Liver (tissue), 9 donors: ENCODE measurements around the gene MED17. TPM values are rescaled to one million over a fixed set of nuclear protein-coding genes. Genes with fewer than 3 reads are reported as not detected.

Experiments used
- DNase-seq: peaks from one replicate; pipeline ENCODE4 v3.0.0-alpha.2; 2017; ENCODE audit warnings: low spot score
- H3K27ac ChIP-seq, 2 donors: one replicate each; pipeline ENCODE4 v1.7.0; 2013; ENCODE audit warnings: inconsistent platforms in 2 of 2, low read length in 2 of 2, control low read depth in 1 of 2, low read depth in 1 of 2, mild to moderate bottlenecking in 1 of 2
- H3K27me3 ChIP-seq, 4 donors: one replicate each; pipeline versions ENCODE4 v1.6.1 to v1.7.0; 2013; ENCODE audit warnings: low read length in 3 of 4, inconsistent platforms in 1 of 4, mild to moderate bottlenecking in 1 of 4, moderate library complexity in 1 of 4; ENCODE audit not compliant: control insufficient read depth in 4 of 4, insufficient read depth in 4 of 4
- H3K36me3 ChIP-seq, 4 donors: one replicate each; pipeline versions ENCODE4 v1.6.1 to v1.7.0; 2013; ENCODE audit warnings: low read length in 3 of 4, mild to moderate bottlenecking in 3 of 4, low read depth in 1 of 4, moderate library complexity in 1 of 4; ENCODE audit not compliant: control insufficient read depth in 4 of 4, insufficient read depth in 3 of 4
- H3K4me1 ChIP-seq, 4 donors: one replicate each; pipeline versions ENCODE4 v1.6.1 to v1.7.0; 2013; ENCODE audit warnings: low read length in 3 of 4, mild to moderate bottlenecking in 3 of 4, moderate library complexity in 1 of 4; ENCODE audit not compliant: control insufficient read depth in 4 of 4, insufficient read depth in 4 of 4
- H3K4me3 ChIP-seq, 3 donors: one replicate each; pipeline versions ENCODE4 v1.6.1 to v1.7.0; 2013; ENCODE audit warnings: low read length in 3 of 3, control low read depth in 1 of 3, low read depth in 1 of 3, mild to moderate bottlenecking in 1 of 3
- H3K9ac ChIP-seq, 2 donors: one replicate each; pipeline ENCODE4 v1.7.0; 2013; ENCODE audit warnings: low read length in 2 of 2, mild to moderate bottlenecking in 2 of 2, moderate library complexity in 2 of 2, control low read depth in 1 of 2, low read depth in 1 of 2
- H3K9me3 ChIP-seq, 4 donors: one replicate each; pipeline versions ENCODE4 v1.6.1 to v1.7.0; 2013; ENCODE audit warnings: low read length in 3 of 4; ENCODE audit not compliant: control insufficient read depth in 4 of 4
- ATF3 ChIP-seq: IDR thresholded peaks from 2 replicates; pipeline ENCODE4 v1.6.1; 2016; ENCODE audit warnings: antibody characterized with exemption
- CTCF ChIP-seq: fragments of 150-350 bp; IDR thresholded peaks from 2 replicates; pipeline ENCODE4 v1.5.1; 2017; ENCODE audit warnings: improper control_type of control experiment, low read depth, low read length; ENCODE audit not compliant: missing input control
- EGR1 ChIP-seq, 2 donors: IDR thresholded peaks; 2 replicates each; pipeline ENCODE4 v1.6.1; 2016 to 2018; ENCODE audit warnings: antibody characterized with exemption in 2 of 2, low read depth in 2 of 2
- FOXA1 ChIP-seq: IDR thresholded peaks from 2 replicates; pipeline ENCODE4 v1.6.1; 2016; ENCODE audit warnings: antibody characterized with exemption
- FOXA2 ChIP-seq: IDR thresholded peaks from 2 replicates; pipeline ENCODE4 v1.6.1; 2016; ENCODE audit warnings: antibody characterized with exemption
- GABPA ChIP-seq, 2 donors: IDR thresholded peaks in 1 of 2; conservative IDR thresholded peaks in 1 of 2; 2 replicates each; pipeline ENCODE4 v1.6.1; 2016; ENCODE audit warnings: antibody characterized with exemption in 2 of 2, mild to moderate bottlenecking in 1 of 2, moderate library complexity in 1 of 2
- HNF4A ChIP-seq, 2 donors: conservative IDR thresholded peaks; 2 replicates each; pipeline ENCODE4 v1.6.1; 2016; ENCODE audit warnings: antibody characterized with exemption in 2 of 2, mild to moderate bottlenecking in 2 of 2
- HNF4G ChIP-seq: IDR thresholded peaks from 2 replicates; pipeline ENCODE4 v1.6.1; 2016; ENCODE audit warnings: antibody characterized with exemption
- JUND ChIP-seq, 2 donors: IDR thresholded peaks; 2 replicates each; pipeline ENCODE4 v1.6.1; 2016; ENCODE audit warnings: antibody characterized with exemption in 2 of 2
- MAX ChIP-seq: IDR thresholded peaks from 2 replicates; pipeline ENCODE4 v1.6.1; 2016; ENCODE audit warnings: antibody characterized with exemption
- NR2F2 ChIP-seq: IDR thresholded peaks from 2 replicates; pipeline ENCODE4 v1.6.1; 2016; ENCODE audit warnings: antibody characterized with exemption
- RAD21 ChIP-seq, 2 donors: IDR thresholded peaks; 2 replicates each; pipeline ENCODE4 v1.6.1; 2016; ENCODE audit warnings: antibody characterized with exemption in 2 of 2, mild to moderate bottlenecking in 2 of 2
- REST ChIP-seq: IDR thresholded peaks from 2 replicates; pipeline ENCODE4 v1.6.1; 2016; ENCODE audit warnings: antibody characterized with exemption, mild to moderate bottlenecking
- RXRA ChIP-seq, 2 donors: IDR thresholded peaks; 2 replicates each; pipeline ENCODE4 v1.6.1; 2017 to 2018; ENCODE audit warnings: antibody characterized with exemption in 2 of 2, mild to moderate bottlenecking in 1 of 2
- SP1 ChIP-seq: IDR thresholded peaks from 2 replicates; pipeline ENCODE4 v1.6.1; 2018; ENCODE audit warnings: antibody characterized with exemption, mild to moderate bottlenecking
- TAF1 ChIP-seq: conservative IDR thresholded peaks from 2 replicates; pipeline ENCODE4 v1.6.1; 2016; ENCODE audit warnings: antibody characterized with exemption, mild to moderate bottlenecking
- YY1 ChIP-seq: IDR thresholded peaks from 2 replicates; pipeline ENCODE4 v1.6.1; 2016; ENCODE audit warnings: antibody characterized with exemption, mild to moderate bottlenecking
- ZBTB33 ChIP-seq: IDR thresholded peaks from 2 replicates; pipeline ENCODE4 v1.6.1; 2016; ENCODE audit warnings: antibody characterized with exemption
- WGBS: extraction: QIAGEN DNeasy Blood & Tissue Kit; methylation state at CpG from one replicate; pipeline ENCODE4 v1.1.7; 2013; 5-methylcytosine and 5-hydroxymethylcytosine counted together
- polyA plus RNA-seq, 2 donors: library from polyadenylated mRNA; stranded (reverse) in 1 of 2; unstranded in 1 of 2; fragments of 200-250 nt in 1 of 2; fragments of >200 nt in 1 of 2; fragmentation: Nextera tagmentation in 1 of 2; extraction: Ambion mirVana in 1 of 2; gene quantifications; one replicate each; pipeline versions ENCODE4 v1.2.1 to v1.2.3, GENCODE V29; 2013 to 2015
- total RNA-seq, 2 donors: library from RNA; depleted of rRNA; stranded (reverse); fragments of >200 nt; gene quantifications; one replicate each; pipeline ENCODE4 v1.2.3, GENCODE V29; 2014
- donor health status: healthy.
- donor health status: healthy.
- donor health status: healthy.
- donor health status: healthy.
- donor health status: healthy.

The MED17 gene
- total and polyA plus RNA-seq, 4 donors = 2.8 to 12.7 (median 7.5) TPM

- peak within 1 kb of the TSS; percentile 79 to 97 (median 83) for H3K4me3 ChIP-seq
- no peaks in the 10 kb centered on the region for H3K9me3 ChIP-seq
- TF ChIP-seq RXRA (IDR thresholded peaks at IDR 0.05) (peak in 1 of 2 donors; percentile 2), ATF3 (no peak), CTCF (no peak), FOXA1 (no peak), GABPA (IDR thresholded peaks at IDR 0.05 in 1 of 2, conservative IDR thresholded peaks at IDR 0.05 in 1 of 2) (peak; percentile 35 to 87), NR2F2 (peak; percentile 33), JUND (IDR thresholded peaks at IDR 0.05) (no peak), HNF4A (conservative IDR thresholded peaks at IDR 0.05) (no peak), EGR1 (IDR thresholded peaks at IDR 0.05; ENCODE audit: low read depth in 2 of 2) (peak; percentile 64 to 83), SP1 (peak; percentile 60), TAF1 (peak; percentile 99), RAD21 (IDR thresholded peaks at IDR 0.05) (peak; percentile 20 to 21), MAX (no peak), REST (peak; percentile 96), HNF4G (no peak), YY1 (peak; percentile 99), FOXA2 (no peak), ZBTB33 (peak; percentile 99)
- H3K4me1 ChIP-seq = peaks cover 1 to 42% (median 31%) of the 10 kb centered on the region in 4 donors
- peak; percentile 95 for DNase-seq
- peak within 1 kb of the TSS; percentile 95 to 98 for H3K9ac ChIP-seq
- no peaks in the 10 kb centered on the region for H3K27me3 ChIP-seq
- peaks cover 0 to 24% (median 24%) of the 10 kb centered on the region in 4 donors for H3K36me3 ChIP-seq
- peak within 1 kb of the TSS; percentile 98 to 99 for H3K27ac ChIP-seq
- WGBS = under 1% methylated on average over 65 of the region's 65 CpGs
Measured at GRCh38 chr11:93741094-93741881, 42.8 kb upstream of the MED17 start, which contains the start of the genes C11orf54 and TAF1D. Gene C11orf54, plus strand, starts transcription at chr11:93741672. Its CDS starts 5,722 bp downstream, at chr11:93747394. Gene TAF1D, minus strand, starts transcription at chr11:93741495. Its CDS starts 2,191 bp downstream, at chr11:93739304.
